Measurements from ENCODE around the gene TSC22D3. TPM values are rescaled to one million over a fixed set of nuclear protein-coding genes. Genes with fewer than 3 reads are reported as not detected.

TSC22D3 gene
- total RNA-seq (435 and 447 TPM in 2 replicates), polyA plus RNA-seq (3,050 and 4,601 TPM in 2 replicates), polyA minus RNA-seq (2,832 and 3,597 TPM in 2 replicates)
- total RNA-seq (2013): 959 TPM

- Mint-ChIP-seq H3K27ac (peak within 1 kb of the TSS; percentile 80), H3K4me1 (peaks cover 21% of the 10 kb centered on the region), H3K9me3 (ENCODE audit: insufficient read depth) (no peaks in the 10 kb centered on the region), H3K4me3 (peak within 1 kb of the TSS; percentile 84), H3K27me3 (no peaks in the 10 kb centered on the region)
- POLR2A ChIA-PET: interaction anchor here (0.7 to 3.5 kb wide), 10 partner anchors 10 to 148 kb away, joined by 3 to 53 read pairs (median 4); partner anchors contain the start of gene PRPS1
- Histone ChIP-seq H3K4me3 (ENCODE audit: control extremely low read depth in 1 of 5, extremely low read depth in 1 of 5, insufficient read depth in 1 of 5, low read depth in 2 of 5, low read length in 4 of 5) (peak within 1 kb of the TSS; percentile 48 to 72 (median 60)), H3K9me3 (ENCODE audit: control extremely low read depth in 1 of 3, control insufficient read depth in 2 of 3, insufficient read depth in 1 of 3, low read length in 2 of 3) (no peaks in the 10 kb centered on the region), H3K79me2 (ENCODE audit: control insufficient read depth, insufficient read depth, low read length) (no peaks in the 10 kb centered on the region), H3K27me3 (replicated peaks in 1 of 4; ENCODE audit: control extremely low read depth in 1 of 4, control insufficient read depth in 3 of 4, insufficient read depth in 4 of 4, low read length in 3 of 4) (peaks cover 0 to 9% (median 0%) of the 10 kb centered on the region in 4 experiments), H4K20me1 (ENCODE audit: control insufficient read depth, insufficient read depth, low read length, poor library complexity, severe bottlenecking) (no peaks in the 10 kb centered on the region), H3K4me1 (ENCODE audit: control insufficient read depth in 2 of 2, insufficient read depth in 2 of 2, low read length in 2 of 2) (peaks cover 14 to 23% of the 10 kb centered on the region in 2 donors), H3K27ac (ENCODE audit: low read length in 2 of 2) (peak within 1 kb of the TSS in 1 of 2 donors; percentile 12), H3K36me3 (replicated peaks in 1 of 2; ENCODE audit: control extremely low read depth in 1 of 2, control insufficient read depth in 1 of 2, extremely low read depth in 1 of 2, insufficient read depth in 2 of 2, low read length in 1 of 2) (no peaks in the 10 kb centered on the region), H2AFZ (ENCODE audit: insufficient read depth, low read depth, low read length, poor library complexity, severe bottlenecking) (peak within 1 kb of the TSS; percentile 82), H3K4me2 (replicated peaks; ENCODE audit: low read depth, low read length, poor library complexity, severe bottlenecking) (peak within 1 kb of the TSS; percentile 87), H3K9ac (ENCODE audit: low read length) (peak within 1 kb of the TSS; percentile 69)
- CTCF ChIA-PET: interaction anchor here (0.9 to 6.0 kb wide), 17 partner anchors 8 to 777 kb away, joined by 3 to 246 read pairs (median 6); partner anchors contain the start of gene PRPS1
- intact Hi-C loops (cut with micrococcal nuclease): loop anchor here (1.0 to 5.0 kb wide), 4 partner anchors 34 to 751 kb away; partner anchors contain the start of gene FRMPD3
- WGBS (ENCODE audit: insufficient coverage): under 1% methylated on average over 38 of the region's 59 CpGs
- TF ChIP-seq CTCF (IDR thresholded peaks at IDR 0.05) (no peak), EZH2 (IDR thresholded peaks at IDR 0.05; ENCODE audit: borderline replicate concordance, insufficient read depth, low read depth, low read length, poor library complexity, severe bottlenecking) (no peak)
- ATAC-seq (ENCODE audit: low read depth): peak; percentile 69
- peak; percentile 70 for DNase-seq
Observed at GRCh38 chrX:107775734-107776511, at the start of gene TSC22D3. TSS of gene TSC22D3 (minus strand) at chrX:107775787. CDS start at chrX:107775419, 368 bp downstream.

- Histone ChIP-seq H3K9me3 (ENCODE audit: control extremely low read depth in 1 of 3, control insufficient read depth in 2 of 3, insufficient read depth in 1 of 3, low read length in 2 of 3) (peaks cover 0 to 8% (median 6%) of the 10 kb centered on the region in 3 donors), H3K27ac (ENCODE audit: low read length in 2 of 2) (no peak overlapping the region), H4K20me1 (ENCODE audit: control insufficient read depth, insufficient read depth, low read length, poor library complexity, severe bottlenecking) (no peaks in the 10 kb centered on the region), H2AFZ (ENCODE audit: insufficient read depth, low read depth, low read length, poor library complexity, severe bottlenecking) (no peak overlapping the region), H3K9ac (ENCODE audit: low read length) (no peak overlapping the region), H3K4me1 (ENCODE audit: control insufficient read depth in 2 of 2, insufficient read depth in 2 of 2, low read length in 2 of 2) (peaks cover 4 to 5% of the 10 kb centered on the region in 2 donors), H3K4me2 (replicated peaks; ENCODE audit: low read depth, low read length, poor library complexity, severe bottlenecking) (no peak overlapping the region), H3K27me3 (replicated peaks in 1 of 4; ENCODE audit: control extremely low read depth in 1 of 4, control insufficient read depth in 3 of 4, insufficient read depth in 4 of 4, low read length in 3 of 4) (peaks cover 0 to 18% (median 4%) of the 10 kb centered on the region in 4 experiments), H3K79me2 (ENCODE audit: control insufficient read depth, insufficient read depth, low read length) (no peaks in the 10 kb centered on the region), H3K4me3 (ENCODE audit: control extremely low read depth in 1 of 5, extremely low read depth in 1 of 5, insufficient read depth in 1 of 5, low read depth in 2 of 5, low read length in 4 of 5) (no peak overlapping the region), H3K36me3 (replicated peaks in 1 of 2; ENCODE audit: control extremely low read depth in 1 of 2, control insufficient read depth in 1 of 2, extremely low read depth in 1 of 2, insufficient read depth in 2 of 2, low read length in 1 of 2) (no peaks in the 10 kb centered on the region)
- CTCF ChIA-PET: no interaction called here
- Mint-ChIP-seq H3K4me3 (no peak overlapping the region), H3K4me1 (peaks cover 13% of the 10 kb centered on the region), H3K27ac (no peak overlapping the region), H3K9me3 (ENCODE audit: insufficient read depth) (peaks cover 2% of the 10 kb centered on the region), H3K27me3 (peaks cover 27% of the 10 kb centered on the region)
- DNase-seq (no peak), ATAC-seq (ENCODE audit: low read depth) (no peak)
- POLR2A ChIA-PET: no interaction called here
- intact Hi-C loops (cut with micrococcal nuclease): no loop called here
- TF ChIP-seq EZH2 (IDR thresholded peaks at IDR 0.05; ENCODE audit: borderline replicate concordance, insufficient read depth, low read depth, low read length, poor library complexity, severe bottlenecking) (no peak), CTCF (IDR thresholded peaks at IDR 0.05) (no peak)
- no CpG with 5 or more reads among the region's 1 CpG for WGBS (ENCODE audit: insufficient coverage)
Observed at GRCh38 chrX:107823456-107823855, 47.9 kb upstream of the TSC22D3 start.
